SJSA1 (cell line): ENCODE measurements around the gene FGF4. TPM values are rescaled to one million over a fixed set of nuclear protein-coding genes. Genes with fewer than 3 reads are reported as not detected.

ENCODE experiments used
- DNase-seq, 2 experiments: peaks; one replicate each; pipeline ENCODE4 v3.0.0-alpha.2; 2015 to 2020; ENCODE audit warnings: low spot score in 2 of 2, low read depth in 1 of 2
- H3K27ac ChIP-seq: fragments of 250-450 bp; sonication (Bioruptor Pico); 2 replicates; pipeline ENCODE4 v1.5.1; 2020; ENCODE audit warnings: mild to moderate bottlenecking, moderate library complexity
- H3K27me3 ChIP-seq: fragments of 250-450 bp; sonication (Bioruptor Pico); replicated peaks from 2 replicates; pipeline ENCODE4 v1.5.1; 2020; ENCODE audit warnings: mild to moderate bottlenecking, moderate library complexity
- H3K36me3 ChIP-seq: fragments of 250-450 bp; sonication (Bioruptor Pico); 2 replicates; pipeline ENCODE4 v1.5.1; 2020; ENCODE audit warnings: mild to moderate bottlenecking
- H3K4me1 ChIP-seq: fragments of 250-450 bp; sonication (Bioruptor Pico); replicated peaks from 2 replicates; pipeline ENCODE4 v1.6.1; 2021; ENCODE audit warnings: mild to moderate bottlenecking
- H3K4me3 ChIP-seq: fragments of 250-450 bp; sonication (Bioruptor Pico); 2 replicates; pipeline ENCODE4 v1.5.1; 2020; ENCODE audit warnings: mild to moderate bottlenecking
- H3K9me3 ChIP-seq: fragments of 250-450 bp; sonication (Bioruptor Pico); replicated peaks from 2 replicates; pipeline ENCODE4 v1.5.1; 2020; ENCODE audit warnings: mild to moderate bottlenecking
- total RNA-seq: library from RNA; depleted of rRNA; stranded (reverse); fragments of >200 nt; shearing (Covaris generic); gene quantifications from 2 replicates; pipeline ENCODE4 v1.2.3, GENCODE V29; 2014

FGF4 gene
- total RNA-seq, 1 experiment from 2014 or later = not detected

GRCh38 chr11:69801513-69802335 is 26.6 kb upstream of the FGF4 start:
- peak; percentile 60 to 81 for DNase-seq
- H3K4me3 ChIP-seq = no peak overlapping the region
- H3K4me1 ChIP-seq = no peaks in the 10 kb centered on the region
- no peaks in the 10 kb centered on the region for H3K9me3 ChIP-seq
- peaks cover 14% of the 10 kb centered on the region for H3K27me3 ChIP-seq
- no peaks in the 10 kb centered on the region for H3K36me3 ChIP-seq
- no peak overlapping the region for H3K27ac ChIP-seq

DNA sequence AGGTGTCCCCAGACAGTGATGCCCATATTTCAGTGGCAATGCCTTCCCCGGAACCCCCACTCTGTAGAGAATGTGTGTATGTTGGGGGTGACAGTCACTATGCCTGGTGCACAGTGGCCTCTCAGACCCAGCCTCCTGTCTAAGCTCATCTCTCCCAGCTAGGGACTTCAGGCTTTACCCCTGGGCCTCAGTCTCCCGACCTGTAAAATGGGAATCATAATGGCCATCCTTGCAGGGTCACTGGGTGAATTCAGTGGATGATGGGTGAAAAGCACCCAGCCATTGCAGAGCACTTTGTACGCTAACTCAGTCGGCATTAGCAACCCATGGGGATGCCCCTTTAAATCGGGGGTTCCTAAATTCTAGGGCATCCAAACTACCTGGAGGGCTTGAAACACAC is 25.1 kb upstream of the FGF4 start:
- H3K9me3 ChIP-seq = no peaks in the 10 kb centered on the region
- no peaks in the 10 kb centered on the region for H3K4me1 ChIP-seq
- H3K27me3 ChIP-seq = peaks cover 7% of the 10 kb centered on the region; the same call in 1 of the 2 replicates
- H3K4me3 ChIP-seq = no peak overlapping the region
- no peak overlapping the region for H3K27ac ChIP-seq
- no peaks in the 10 kb centered on the region for H3K36me3 ChIP-seq
- DNase-seq = no peak

- peaks cover 7% of the 10 kb centered on the region; the same call in 1 of the 2 replicates for H3K27me3 ChIP-seq
- DNase-seq = peak in 1 of 2 experiments; percentile 65
- H3K36me3 ChIP-seq = no peaks in the 10 kb centered on the region
- H3K4me3 ChIP-seq = no peak overlapping the region
- no peaks in the 10 kb centered on the region for H3K9me3 ChIP-seq
- no peaks in the 10 kb centered on the region for H3K4me1 ChIP-seq
- H3K27ac ChIP-seq = no peak overlapping the region
Measured at GRCh38 chr11:69799582-69799981, 24.4 kb upstream of the FGF4 start.

- no peaks in the 10 kb centered on the region for H3K4me1 ChIP-seq
- no peaks in the 10 kb centered on the region for H3K9me3 ChIP-seq
- H3K27me3 ChIP-seq = peaks cover 7% of the 10 kb centered on the region; the same call in 1 of the 2 replicates
- H3K4me3 ChIP-seq = no peak overlapping the region
- no peak overlapping the region for H3K27ac ChIP-seq
- no peak for DNase-seq
- no peaks in the 10 kb centered on the region for H3K36me3 ChIP-seq
Measured at GRCh38 chr11:69799097-69799496, 24.0 kb upstream of the FGF4 start.

GRCh38 chr11:69797737-69798528 is 22.8 kb upstream of the FGF4 start:
- no peak overlapping the region for H3K27ac ChIP-seq
- no peaks in the 10 kb centered on the region for H3K4me1 ChIP-seq
- DNase-seq = no peak
- H3K9me3 ChIP-seq = no peaks in the 10 kb centered on the region
- H3K4me3 ChIP-seq = no peak overlapping the region
- no peaks in the 10 kb centered on the region for H3K27me3 ChIP-seq
- no peaks in the 10 kb centered on the region for H3K36me3 ChIP-seq

DNA sequence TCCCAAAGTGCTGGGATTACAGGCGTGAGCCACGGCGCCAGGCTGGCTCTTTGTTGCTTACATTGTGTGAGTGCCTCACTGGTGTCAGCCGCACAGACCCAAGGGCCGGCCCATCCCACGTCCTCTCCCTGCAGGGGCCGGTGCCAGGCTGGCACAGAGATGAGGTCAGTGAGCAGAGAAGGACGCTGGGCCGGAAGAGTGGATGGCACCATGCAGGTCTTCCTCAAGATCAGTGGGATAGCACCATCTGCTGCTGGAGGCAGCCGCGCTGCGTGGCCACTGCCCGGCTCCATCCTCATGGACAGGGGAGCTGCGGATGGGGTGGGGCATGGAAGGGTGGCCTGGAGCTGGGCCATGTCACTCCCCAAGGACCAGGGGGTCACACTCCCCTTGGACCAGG is 22.0 kb upstream of the FGF4 start:
- no peak for DNase-seq
- Histone ChIP-seq H3K4me3 (no peak overlapping the region), H3K4me1 (no peaks in the 10 kb centered on the region), H3K27me3 (no peaks in the 10 kb centered on the region), H3K9me3 (no peaks in the 10 kb centered on the region), H3K36me3 (no peaks in the 10 kb centered on the region), H3K27ac (no peak overlapping the region)

GRCh38 chr11:69796063-69796462 is 20.9 kb upstream of the FGF4 start:
- Histone ChIP-seq H3K36me3 (no peaks in the 10 kb centered on the region), H3K27me3 (no peaks in the 10 kb centered on the region), H3K27ac (no peak overlapping the region), H3K4me3 (no peak overlapping the region), H3K9me3 (no peaks in the 10 kb centered on the region), H3K4me1 (no peaks in the 10 kb centered on the region; the same call in 1 of the 2 replicates)
- DNase-seq = no peak

- Histone ChIP-seq H3K4me1 (no peaks in the 10 kb centered on the region; the same call in 1 of the 2 replicates), H3K4me3 (no peak overlapping the region), H3K27me3 (peaks cover 18% of the 10 kb centered on the region), H3K36me3 (no peaks in the 10 kb centered on the region), H3K27ac (no peak overlapping the region), H3K9me3 (no peaks in the 10 kb centered on the region)
- DNase-seq = peak in 1 of 2 experiments; percentile 47
Measured at GRCh38 chr11:69791276-69792180, 16.4 kb upstream of the FGF4 start.

DNA sequence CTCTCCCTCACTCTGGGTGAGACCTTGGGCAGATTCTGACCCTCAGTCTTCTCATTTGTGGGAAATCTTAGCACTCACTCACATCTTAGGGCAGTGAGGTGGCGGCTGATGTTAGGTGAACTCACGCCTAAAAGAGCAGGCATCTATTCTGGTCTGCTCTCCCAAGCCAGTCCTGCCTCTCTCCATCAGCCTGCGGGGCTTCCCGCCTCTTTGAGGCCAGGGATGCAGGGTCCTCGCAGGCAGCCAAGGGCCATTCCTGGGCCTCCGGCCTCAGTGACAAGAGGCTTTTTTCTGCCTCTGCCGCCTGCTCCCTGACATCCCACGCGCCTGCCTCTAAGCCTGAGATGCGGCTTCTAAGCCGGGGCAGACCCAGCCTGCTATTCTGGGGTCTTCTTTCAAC is 13.8 kb upstream of the FGF4 start:
- DNase-seq = no peak
- Histone ChIP-seq H3K9me3 (no peaks in the 10 kb centered on the region), H3K4me3 (no peak overlapping the region), H3K27ac (no peak overlapping the region), H3K36me3 (no peaks in the 10 kb centered on the region), H3K4me1 (no peaks in the 10 kb centered on the region; the same call in 1 of the 2 replicates), H3K27me3 (peaks cover 41% of the 10 kb centered on the region)

- H3K4me1 ChIP-seq = no peaks in the 10 kb centered on the region; the same call in 1 of the 2 replicates
- no peak for DNase-seq
- no peaks in the 10 kb centered on the region for H3K9me3 ChIP-seq
- no peak overlapping the region for H3K4me3 ChIP-seq
- H3K36me3 ChIP-seq = no peaks in the 10 kb centered on the region
- peaks cover 42% of the 10 kb centered on the region for H3K27me3 ChIP-seq
- H3K27ac ChIP-seq = no peak overlapping the region
Measured at GRCh38 chr11:69787906-69788305, 12.8 kb upstream of the FGF4 start.

- Histone ChIP-seq H3K36me3 (no peaks in the 10 kb centered on the region), H3K4me1 (no peaks in the 10 kb centered on the region; the same call in 1 of the 2 replicates), H3K4me3 (no peak overlapping the region), H3K9me3 (no peaks in the 10 kb centered on the region), H3K27ac (no peak overlapping the region), H3K27me3 (peaks cover 47% of the 10 kb centered on the region)
- no peak for DNase-seq
Measured at GRCh38 chr11:69787457-69787856, 12.3 kb upstream of the FGF4 start.

DNA sequence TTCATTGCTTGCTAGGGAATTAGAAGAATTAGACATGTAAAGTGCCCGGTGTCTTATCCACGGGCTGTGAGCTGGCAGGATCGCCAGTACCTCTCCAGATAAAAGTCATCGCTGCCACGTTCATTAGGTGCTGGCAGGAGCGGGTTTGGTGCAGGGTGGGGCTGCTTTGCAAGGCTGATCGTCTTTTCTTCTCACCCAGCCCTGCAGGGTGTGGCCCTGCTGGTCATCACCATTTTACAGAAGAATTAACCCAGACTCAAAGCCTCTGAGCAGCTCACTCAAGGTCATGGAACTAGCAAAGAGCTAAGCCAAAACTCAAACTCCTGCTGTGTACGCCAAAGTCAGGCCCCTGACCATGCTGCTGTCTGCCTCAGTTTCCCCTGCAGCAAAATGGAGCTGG is 6.1 kb upstream of the FGF4 start:
- no peak for DNase-seq
- Histone ChIP-seq H3K27ac (no peak overlapping the region), H3K36me3 (no peaks in the 10 kb centered on the region), H3K4me1 (no peaks in the 10 kb centered on the region), H3K4me3 (no peak overlapping the region), H3K27me3 (peaks cover 83% of the 10 kb centered on the region), H3K9me3 (no peaks in the 10 kb centered on the region)

DNA sequence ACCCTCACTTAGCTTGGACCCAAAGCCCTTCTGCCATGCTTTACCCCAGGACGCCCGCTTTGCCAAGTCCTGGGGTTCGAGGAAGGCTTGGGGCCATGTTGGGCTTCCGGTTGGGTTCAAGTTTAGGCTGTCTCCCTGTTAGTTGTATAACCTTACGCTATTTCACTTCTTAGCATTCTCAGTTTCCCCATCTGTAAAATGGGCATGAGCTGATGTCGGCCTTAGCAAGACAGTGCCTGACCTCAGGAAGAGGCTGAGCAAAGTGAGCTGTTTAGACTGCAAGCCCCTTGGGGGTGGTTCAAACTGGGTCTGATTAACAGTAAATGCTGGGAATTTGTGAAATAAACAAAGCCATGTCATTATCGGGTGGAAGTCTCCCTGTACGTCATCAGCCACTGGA is 3.2 kb upstream of the FGF4 start:
- peaks cover 6% of the 10 kb centered on the region for H3K9me3 ChIP-seq
- H3K4me1 ChIP-seq = peaks cover 13% of the 10 kb centered on the region
- H3K36me3 ChIP-seq = no peaks in the 10 kb centered on the region
- peaks cover 91% of the 10 kb centered on the region for H3K27me3 ChIP-seq
- H3K4me3 ChIP-seq = no peak overlapping the region
- no peak overlapping the region for H3K27ac ChIP-seq
- no peak for DNase-seq
